ENCODE data around the gene RNF146.
"Not testable (repeated sequence)": the region's sequence is repeated elsewhere in the genome, so short reads cannot be mapped to it uniquely, and the experiment has no call there.

RNF146 gene

GRCh38 chr6:127266178-127266891 lies at the start of gene RNF146:
TSS of gene RNF146 (plus strand) at chr6:127266864. CDS start at chr6:127280339, 13,475 bp downstream.
- peak; percentile 88 for DNase-seq

- DNase-seq = no peak
These were observed 46.8 kb upstream of the RNF146 start for GRCh38 chr6:127219869-127220268.

GRCh38 chr6:127221201-127221600 lies 45.5 kb upstream of the RNF146 start:
- DNase-seq = no peak

- peak; percentile 36 for DNase-seq
These were observed 44.2 kb upstream of the RNF146 start for GRCh38 chr6:127222418-127222817.

GRCh38 chr6:127225497-127225896 lies 41.2 kb upstream of the RNF146 start:
- no peak for DNase-seq

- not testable (repeated sequence) for DNase-seq
These were observed 32.8 kb upstream of the RNF146 start for GRCh38 chr6:127233819-127234218.

GRCh38 chr6:127243501-127243900 lies 23.2 kb upstream of the RNF146 start:
- no peak for DNase-seq

- DNase-seq = no peak
These were observed 19.3 kb upstream of the RNF146 start for GRCh38 chr6:127247114-127248096.

GRCh38 chr6:127249621-127250020 lies 17.0 kb upstream of the RNF146 start:
- no peak for DNase-seq

- no peak for DNase-seq
These were observed 11.4 kb upstream of the RNF146 start for GRCh38 chr6:127255286-127255685.

- DNase-seq = no peak
These were observed 3.8 kb upstream of the RNF146 start for GRCh38 chr6:127262896-127263295.

- DNase-seq = no peak
These were observed 3.2 kb upstream of the RNF146 start for GRCh38 chr6:127263481-127263880.

GRCh38 chr6:127266892-127267645 lies 405 bp downstream of the RNF146 start:
- DNase-seq = peak; percentile 73

GRCh38 chr6:127267646-127268625 lies 1.3 kb downstream of the RNF146 start:
- DNase-seq = peak; percentile 35

- DNase-seq = no peak
These were observed 5.9 kb downstream of the RNF146 start for GRCh38 chr6:127272576-127272975.

GRCh38 chr6:127273499-127273898 lies 6.8 kb downstream of the RNF146 start:
- DNase-seq = no peak

GRCh38 chr6:127276331-127276730 lies 9.7 kb downstream of the RNF146 start:
- DNase-seq = no peak

GRCh38 chr6:127277878-127278843 lies 11.5 kb downstream of the RNF146 start:
- no peak for DNase-seq

GRCh38 chr6:127279815-127280214 lies 13.2 kb downstream of the RNF146 start:
- no peak for DNase-seq

GRCh38 chr6:127282184-127282583 lies 15.5 kb downstream of the RNF146 start:
- no peak for DNase-seq

GRCh38 chr6:127288705-127289104 lies 22.0 kb downstream of the RNF146 start:
- no peak for DNase-seq
